NCI-H526 treated with DMSO at 0.1 percent for 48 hours (cell line): ENCODE measurements around the gene HSF5.
A peak's percentile ranks its signal among the peaks of the same experiment; 100 is the strongest.
"Not testable (repeated sequence)": the region's sequence is repeated elsewhere in the genome, so short reads cannot be mapped to it uniquely, and the experiment has no call there.

Experiments used
- DNase-seq: peaks from one replicate; lab custom pipeline; 2025; lab: John Stamatoyannopoulos, UW

The HSF5 gene

DNA sequence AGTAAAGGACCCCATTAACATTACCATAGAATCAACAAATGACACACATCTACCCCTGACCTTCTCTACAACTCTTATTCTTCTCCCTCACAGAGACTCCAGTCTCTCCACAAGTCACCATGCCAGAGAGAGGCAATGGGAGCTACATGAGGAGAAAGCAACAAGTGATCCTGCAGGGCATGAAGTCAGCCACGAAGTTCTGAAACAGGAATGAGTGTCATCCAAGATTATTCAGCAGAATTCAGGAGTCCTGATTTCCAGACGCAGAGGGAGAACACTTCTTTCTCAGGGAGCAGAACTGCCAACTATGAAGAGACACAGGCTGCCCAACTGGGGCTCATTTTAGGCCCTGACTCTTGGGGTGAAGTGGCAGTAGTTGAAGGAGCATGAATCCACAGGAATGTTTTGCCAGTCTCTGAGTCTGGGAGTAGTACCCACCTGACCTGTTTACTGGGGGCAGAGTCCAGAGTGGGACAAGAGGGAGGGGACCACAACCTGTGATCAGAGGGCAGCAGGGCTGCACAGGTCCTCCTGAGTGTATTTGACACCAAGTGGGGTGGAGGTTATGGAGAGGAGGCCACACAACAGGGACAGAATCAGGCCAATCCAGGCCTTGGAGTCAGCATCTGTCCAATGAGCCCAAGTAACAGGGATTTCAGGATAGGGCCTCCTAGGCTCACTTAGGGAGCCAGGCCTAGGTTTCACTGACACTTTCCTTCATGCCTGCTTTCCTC, 28.6 kb upstream of the HSF5 start:
- DNase-seq, result no peak

DNA sequence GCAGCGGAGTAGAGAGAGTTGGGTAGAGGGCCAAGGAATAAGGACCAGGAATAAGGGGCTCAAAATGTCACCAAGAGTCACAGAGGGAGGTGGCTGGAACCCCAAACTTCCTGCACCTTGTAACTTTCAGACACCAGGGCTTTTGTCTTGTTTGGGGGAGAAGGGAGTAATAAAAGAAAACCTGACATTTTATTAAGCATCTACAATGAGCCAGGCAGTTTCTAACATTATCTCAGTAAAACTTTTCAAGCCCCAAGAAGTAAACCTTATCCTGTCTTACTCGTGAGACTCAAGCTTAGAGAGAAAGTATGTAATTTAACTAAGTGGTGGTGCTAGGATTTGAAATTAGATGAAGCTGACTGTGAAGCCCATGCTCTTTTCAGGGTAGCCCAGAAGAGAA, 27.1 kb upstream of the HSF5 start:
- DNase-seq, result no peak

DNA sequence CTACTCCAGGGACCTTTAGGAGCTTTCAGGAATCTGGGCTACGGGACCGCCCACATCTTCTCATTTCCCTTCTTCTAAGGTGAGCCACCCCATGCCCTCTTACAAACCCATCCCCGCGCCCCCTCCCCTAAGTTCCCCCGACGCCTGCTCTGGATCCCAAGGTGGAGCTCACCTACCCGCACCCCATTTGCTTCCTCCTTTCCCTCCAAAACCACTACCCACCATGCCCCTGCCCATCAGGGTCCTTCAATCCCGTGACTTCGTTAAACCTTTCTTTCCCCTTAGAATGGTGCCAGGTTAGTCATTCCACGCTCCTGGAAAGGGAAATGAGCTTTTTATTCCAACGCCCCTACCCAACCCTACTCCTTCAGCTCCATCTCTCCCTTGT, 26.6 kb upstream of the HSF5 start:
- no peak for DNase-seq

DNA sequence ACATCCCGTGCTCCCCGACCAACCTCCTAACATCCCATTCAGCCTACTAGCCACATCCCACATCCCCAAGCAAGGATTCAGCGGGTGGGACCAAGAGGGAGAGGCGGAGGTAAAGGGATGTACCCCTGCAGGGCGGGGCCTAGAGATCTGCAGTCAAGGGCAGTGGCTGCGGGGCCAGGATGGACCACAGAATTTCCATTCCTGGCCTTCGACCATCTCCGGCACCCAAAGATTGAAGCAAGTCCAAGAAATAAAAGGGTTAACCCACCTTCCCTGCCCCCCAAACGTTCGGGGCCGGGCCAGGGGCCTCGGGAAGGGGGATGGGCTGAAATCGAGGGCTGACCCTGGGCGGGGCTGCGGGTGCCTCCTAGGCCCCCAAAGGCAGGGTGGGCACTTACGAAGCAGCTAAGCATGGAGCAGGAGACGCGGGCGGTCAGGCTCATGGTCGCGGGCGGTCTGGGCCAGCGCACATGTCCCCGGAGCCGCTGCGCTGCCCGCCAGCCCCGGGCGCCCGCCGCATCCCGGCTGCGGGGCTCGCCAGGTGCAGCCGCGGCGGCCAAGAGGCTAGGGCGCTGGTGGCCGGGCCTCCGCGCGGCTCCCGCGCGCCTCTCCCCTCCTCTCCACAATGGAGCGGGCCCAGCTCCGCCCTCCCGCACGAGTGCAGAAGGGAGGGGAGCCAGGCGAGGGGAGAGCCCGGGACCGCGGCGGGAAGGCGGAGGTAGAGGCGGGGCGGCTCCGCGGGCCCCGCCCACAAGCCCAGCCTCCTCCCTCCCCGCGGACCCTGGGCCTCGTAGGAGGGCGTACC, 26.0 kb upstream of the HSF5 start, which contains the start of gene MTMR4:
Gene MTMR4, minus strand, starts transcription at position 674 of the 805 bp plus-strand sequence. Its CDS starts 231 bp downstream, at position 443.
- DNase-seq, result peak; percentile 84

DNA sequence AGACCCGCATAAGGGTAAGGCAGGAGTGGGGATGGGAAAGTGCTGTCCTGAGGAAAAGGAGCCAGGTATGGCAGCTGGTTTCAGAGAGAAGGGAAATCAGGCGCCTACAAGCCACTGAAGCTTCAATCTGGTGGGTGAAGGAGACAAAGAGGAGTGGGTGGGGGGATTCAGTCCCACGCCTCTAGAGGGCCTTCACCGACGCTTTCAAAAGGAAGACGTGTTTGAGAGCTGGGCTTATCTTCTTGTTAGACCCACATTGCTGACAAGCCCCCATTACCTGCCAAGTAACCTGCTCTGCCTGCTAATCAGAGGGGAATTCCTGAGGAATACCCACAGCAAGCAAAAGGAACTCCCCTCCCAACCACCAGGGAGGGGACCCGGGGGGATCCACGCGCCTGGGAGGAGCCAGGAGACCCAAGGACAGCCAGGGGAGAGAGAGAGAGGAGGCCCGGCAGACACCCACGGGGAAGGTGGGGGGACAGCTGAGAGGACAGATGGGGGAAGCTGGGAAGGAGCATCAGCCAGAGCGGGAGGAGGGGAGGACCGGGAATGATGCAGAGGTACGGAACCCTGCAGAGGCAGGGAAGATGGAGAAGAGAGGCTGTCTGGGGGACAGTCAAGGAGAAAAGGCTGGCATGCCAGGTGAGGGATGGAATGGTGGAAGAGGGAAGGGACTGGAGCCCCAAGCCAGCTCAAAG, 25.2 kb upstream of the HSF5 start:
- no peak for DNase-seq

DNA sequence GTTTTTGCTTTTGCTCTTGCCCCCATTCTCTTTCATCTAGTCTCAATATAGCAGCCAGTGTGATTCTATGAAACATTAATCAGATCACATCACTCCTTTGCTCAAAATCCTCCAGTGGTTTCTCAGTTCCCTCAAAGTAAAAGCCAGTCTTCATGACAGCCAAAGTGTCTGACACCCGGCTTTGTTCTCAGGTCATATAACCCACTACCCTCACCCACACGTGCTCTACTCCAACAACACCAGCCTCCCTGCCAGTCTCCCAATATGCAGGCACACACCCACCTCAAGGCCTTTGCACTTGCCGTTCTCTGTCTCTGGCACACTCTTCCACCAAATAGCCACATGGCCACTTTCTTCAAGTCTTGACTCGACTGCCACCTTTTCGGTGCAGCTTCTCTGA, 21.9 kb upstream of the HSF5 start:
- no peak for DNase-seq

DNA sequence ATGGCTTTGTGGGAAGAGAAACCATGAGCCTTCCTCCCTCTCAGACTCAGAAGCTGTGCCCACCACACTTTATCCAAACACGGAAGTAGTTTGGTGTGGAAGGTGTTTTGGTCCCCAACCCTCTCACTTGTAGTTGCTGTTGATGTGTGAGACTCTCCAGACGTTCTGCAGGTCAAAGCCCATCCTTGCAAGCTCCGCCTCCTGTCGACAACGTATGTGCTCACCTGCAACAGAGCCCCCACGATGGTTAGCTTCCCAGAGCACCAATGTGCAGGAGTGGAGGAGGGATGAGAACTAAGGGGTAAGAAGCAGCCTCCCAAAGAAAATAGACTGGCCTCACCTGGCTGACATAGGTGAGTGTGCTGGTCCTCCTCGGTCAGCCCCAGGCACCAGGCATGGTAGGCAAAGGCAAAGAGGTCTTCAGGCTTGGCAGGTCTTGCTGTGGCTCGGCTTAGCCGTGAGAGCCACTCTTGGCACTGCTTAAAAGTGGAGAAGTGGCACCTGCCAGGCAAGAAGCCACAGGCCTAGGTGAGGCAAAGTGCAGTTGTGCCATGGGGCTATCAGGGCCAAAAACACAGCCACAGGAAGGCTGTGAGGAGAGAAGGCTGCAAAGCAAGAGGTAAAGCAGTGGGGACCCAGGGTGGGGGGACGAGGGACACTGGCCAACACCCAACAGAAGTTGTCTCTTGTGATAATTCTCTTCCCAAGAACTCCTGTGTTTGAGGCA, 20.3 kb upstream of the HSF5 start:
- no peak for DNase-seq

DNA sequence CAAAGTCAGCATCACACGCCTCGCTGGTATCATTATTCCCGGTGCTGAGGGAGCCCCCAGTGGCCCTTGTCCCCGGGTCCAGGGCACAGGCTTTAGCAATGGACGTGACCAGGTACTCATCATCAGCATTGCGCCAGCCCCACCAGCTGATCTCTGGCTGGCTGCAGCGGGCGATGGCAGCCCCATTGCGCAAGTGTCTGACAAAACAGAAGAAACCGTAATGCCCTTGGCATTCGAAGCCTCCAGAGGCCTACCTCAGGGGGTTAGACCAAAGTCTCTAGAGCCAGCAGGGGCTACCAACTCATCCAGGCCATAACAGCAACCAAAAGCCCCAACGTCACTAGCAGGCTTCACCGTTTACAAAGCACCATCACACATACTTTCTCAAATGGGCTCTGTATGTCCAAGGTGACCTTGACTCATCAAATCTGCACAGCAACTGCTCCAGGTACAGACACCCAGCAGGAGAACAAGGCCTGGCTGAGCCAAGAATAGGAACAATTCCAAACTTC, 19.0 kb upstream of the HSF5 start:
- DNase-seq, result no peak

DNA sequence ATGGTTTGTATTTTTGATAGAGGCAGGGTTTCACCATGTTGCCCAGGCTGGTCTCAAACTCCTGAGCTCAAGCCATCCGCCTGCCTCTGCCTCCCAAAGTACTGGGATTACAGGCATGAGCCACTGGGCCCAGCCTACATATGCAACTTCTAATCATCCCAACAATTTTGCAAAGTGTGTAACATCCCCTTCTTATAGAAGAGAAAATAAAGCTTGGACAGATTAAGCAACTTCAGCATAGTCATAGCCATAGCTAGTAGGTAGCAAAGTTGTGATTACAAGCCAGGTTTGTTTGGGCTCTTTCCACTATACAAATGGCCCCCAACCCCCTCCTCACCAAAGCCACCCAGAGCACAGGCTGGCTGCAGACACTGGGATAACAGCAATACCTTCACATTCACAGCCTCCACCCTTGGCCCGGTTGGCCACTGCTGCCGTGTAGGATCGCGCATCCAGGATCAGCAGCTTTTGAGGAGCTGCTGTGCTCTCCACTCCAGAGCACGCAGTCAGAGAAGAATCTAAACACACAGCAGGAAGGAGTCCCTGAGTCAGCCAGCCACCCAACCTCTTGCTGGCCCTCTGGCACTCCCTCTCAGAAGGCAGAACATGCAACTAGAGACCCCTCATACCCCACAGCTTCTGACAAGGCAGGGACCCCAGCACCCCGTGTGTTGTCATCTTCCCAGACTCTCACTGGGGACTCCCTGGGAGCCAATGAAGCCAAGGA, 18.3 kb upstream of the HSF5 start:
- no peak for DNase-seq

DNA sequence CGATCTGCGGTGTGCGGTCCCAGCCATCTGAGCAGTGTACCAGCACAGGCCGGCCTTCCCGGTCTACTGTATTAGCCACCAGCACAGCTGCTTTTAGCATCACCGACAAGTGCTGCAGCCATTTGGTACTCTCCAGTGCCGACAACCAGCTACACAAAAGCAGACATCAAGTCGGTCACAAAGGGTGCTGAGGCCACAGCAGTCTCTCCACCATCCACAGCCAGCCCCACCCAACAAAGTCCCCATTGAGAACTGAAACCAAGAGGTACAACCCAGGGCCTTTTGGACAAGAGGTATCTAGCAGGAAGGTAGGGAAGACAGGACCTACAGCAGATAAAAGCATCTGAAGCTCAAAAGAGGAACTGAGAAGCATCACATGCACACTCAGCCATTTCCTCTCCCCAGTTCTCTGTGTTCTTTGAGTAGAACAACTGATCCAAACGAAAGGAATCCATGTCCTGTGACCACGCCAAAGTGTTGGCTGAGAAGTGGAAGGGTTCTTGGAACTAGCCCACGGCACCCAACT, 16.7 kb upstream of the HSF5 start:
- DNase-seq, result no peak

DNA sequence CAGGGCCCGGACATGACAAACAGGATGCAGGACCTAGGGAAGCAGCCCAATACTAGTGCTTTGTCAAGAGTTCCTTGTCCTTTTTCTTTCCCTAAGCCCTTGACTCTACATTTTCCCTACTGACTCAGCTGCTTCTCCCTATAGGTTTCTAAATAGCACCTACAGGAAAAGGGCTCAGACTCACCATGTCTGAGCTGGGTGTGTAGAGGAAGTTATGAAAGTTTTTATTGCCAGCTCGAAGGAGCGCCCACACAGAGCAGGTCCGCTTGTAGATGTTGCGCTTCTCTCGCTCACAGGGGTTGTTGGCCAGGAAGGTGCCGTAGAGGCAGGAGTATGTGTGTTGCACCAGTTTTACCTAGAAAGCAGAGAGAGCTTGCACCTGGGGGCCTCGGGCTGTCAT, 15.7 kb upstream of the HSF5 start:
- DNase-seq, result no peak

DNA sequence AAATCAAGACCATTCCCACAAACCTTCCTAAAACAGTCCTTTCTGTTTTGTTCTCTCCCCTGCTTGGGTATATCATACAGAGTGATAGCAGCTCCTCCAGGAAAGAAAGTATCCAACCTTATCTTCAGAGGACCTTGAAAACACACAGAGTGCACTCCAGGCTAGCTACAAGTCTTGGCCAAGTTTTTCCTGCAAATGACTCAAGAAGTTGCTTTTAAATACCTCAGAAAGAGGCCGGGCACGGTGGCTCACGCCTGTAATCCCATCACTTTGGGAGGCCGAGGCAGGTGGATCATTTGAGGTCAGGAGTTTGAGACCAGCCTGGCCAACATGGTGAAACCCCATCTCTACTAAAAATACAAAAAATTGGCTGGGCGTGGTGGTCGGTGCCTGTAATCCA, 14.9 kb upstream of the HSF5 start:
- DNase-seq, result not testable (repeated sequence)

DNA sequence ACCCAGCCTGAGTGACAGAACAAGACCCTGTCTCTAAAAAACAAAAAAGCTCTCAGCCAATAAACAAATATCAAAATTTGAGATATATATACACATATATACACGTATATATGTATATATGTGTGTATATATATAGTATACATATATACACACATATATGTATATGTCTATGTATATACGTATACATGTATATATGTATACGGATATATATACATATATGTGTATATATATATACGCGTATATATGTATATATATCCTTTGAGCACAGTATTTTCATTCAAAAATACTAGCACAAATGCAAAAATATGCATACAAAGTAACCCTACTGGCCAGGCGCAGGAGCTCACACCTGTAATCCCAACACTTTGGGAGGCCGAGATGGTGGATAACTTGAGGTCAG, 13.2 kb upstream of the HSF5 start:
- no peak for DNase-seq

DNA sequence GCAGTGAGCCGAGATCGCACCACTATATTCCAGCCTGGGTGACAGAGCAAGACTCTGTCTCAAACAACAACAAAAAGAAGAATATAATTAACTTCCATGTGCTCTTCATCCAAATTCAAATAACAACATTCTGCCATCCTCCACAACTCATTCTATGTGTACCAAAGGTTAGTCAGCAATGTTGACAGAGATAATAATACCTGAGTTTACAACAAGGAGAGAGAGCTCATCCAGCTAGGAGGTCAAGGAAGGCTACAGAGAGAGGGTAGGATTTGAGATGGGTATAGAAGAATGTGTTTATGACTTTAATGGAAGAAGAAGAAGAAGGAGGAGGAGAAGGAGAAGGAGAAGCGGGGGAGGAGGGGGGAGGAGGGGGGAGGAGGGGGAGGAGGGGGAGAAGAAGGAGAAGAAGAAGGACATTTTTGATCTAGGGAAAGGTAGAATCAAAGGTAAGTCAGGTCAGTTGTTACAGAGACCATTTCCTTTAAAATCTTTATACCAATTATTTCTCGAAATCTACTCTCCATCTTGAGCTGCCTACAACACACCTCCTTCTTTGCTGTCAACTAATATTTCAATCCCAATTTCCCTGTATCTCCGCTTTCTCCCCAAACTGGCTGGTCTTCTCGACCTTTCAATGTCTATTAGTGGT, 10.1 kb upstream of the HSF5 start:
- DNase-seq, result no peak

DNA sequence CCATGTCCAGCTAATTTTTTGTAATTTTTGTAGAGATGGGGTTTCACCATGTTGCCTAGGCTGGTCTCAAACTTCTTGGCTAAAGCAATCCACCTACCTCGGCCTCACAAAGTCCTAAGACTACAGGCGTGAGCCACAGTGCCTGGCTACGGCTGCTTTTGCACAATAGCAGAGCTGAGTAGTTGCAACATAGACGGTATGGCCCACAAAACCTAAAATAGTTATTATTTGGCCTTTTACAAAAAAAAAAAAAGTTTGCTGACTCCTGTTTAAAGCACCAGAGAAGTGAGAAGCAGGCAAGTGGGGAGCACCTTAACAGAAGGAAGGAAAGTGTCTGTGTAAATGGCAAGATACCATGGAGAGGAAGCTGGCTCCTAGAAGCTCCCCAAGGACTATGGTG, 5.3 kb upstream of the HSF5 start:
- no peak for DNase-seq

DNA sequence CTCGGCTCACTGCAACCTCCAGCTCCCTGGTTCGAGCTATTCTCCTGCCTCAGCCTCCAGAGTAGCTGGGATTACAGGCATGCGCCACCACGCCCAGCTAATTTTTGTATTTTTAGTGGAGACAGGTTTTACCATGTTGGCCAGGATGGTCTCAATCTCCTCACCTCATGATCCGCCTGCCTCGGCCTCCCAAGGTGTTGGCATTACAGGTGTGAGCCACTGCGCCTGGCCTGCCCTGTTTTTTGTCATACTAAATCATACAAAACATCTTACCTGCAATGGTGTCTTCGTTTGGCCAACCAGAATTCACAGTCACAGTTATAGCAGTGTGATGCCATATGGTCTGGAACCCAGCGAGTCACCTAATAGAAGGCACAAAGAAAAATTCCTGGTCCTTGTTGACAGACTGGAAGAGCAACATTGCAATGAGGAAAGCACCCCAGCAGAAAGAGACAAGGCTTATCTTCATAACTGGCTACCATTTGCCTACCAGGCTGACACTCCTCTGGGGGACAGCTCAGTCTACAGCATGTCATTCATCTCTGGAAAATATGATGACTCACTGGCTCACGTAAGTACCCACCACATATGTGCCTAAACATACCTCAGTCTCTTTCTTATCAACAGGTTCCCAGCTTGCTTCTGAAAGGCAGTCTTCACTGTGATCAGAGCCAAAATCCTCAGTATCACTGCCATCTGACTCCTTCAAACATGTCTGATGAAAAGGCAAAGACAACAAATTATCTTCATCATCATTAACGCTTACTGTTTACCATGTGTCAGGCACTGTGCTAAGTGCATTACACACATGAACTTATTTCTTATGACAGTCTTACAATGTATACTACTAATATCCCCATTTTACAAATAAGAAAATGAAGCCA, 4.3 kb upstream of the HSF5 start:
- DNase-seq, result no peak

DNA sequence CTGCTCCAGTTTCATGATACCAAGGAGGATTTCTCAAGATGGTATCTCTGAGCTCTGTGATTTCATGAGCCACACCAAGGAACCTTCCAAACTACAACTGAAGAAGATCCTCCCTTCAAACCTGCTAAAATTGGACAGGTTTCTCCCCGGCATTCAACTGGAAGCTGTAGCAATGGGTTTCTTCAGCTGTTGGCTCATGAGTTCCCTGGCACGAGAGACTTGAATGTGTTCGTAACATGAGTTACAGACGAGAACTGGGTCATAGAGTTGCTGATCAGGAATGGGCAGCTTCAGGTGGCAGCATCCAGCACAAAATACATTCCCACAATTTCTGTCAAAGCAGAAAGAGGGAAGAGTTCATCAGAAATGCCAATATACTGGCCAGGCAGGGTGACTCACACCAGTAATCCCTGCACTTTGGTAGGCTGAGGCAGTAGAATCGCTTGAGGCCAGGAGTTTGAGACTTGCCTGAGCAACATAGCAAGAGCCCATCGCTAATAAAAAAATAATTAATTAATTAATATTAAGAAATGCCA, 3.4 kb upstream of the HSF5 start:
- no peak for DNase-seq

DNA sequence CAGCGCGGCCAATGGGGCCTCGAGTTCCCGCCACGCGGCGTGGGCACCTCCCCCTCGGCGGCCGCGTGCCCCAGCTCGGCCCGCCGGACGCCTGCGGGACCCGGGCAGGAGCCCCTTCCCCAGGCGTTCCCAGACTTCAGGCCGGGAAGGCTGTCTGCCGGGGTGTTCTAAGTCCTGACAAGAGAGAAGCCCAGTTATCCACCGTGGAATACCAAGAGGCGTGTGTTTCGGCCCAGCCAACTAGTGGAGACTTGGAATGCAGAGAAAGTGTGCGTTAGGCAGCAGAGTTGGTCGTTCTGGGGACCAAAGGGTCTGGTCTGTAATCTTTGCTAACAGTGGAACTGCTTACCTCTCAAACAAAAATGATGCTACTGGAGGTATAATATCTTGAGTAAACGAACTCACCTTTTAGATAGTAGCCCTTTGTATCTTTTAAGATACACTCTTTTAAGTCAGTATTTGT, 251 bp upstream of the HSF5 start:
- DNase-seq, result no peak

DNA sequence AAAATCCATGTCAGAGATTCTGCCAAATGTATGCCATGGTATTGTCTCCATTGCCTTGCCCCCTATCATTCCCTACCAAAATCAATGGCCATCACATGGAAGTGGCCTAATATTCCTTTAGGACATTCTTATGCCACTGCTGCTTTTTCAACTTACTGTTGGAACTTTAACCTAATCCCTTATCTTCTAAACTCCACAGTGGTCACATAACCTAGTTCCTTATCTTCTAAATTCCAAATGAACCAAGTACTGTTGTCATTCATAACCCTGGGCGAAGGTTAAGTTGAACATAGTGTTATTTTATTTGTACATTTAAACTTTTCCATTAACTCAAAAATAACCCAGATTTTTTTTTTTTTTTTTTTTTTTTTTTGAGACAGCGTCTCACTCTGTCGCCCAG, 3.6 kb downstream of the HSF5 start:
- DNase-seq, result no peak
